Mesothelial cell of epicardium (in vitro differentiated cells): Measurements from ENCODE around the gene ARIH2. TPM values are rescaled to one million over a fixed set of nuclear protein-coding genes. Genes with fewer than 3 reads are reported as not detected.

Source experiments
- DNase-seq, 2 experiments: peaks; one replicate each; pipeline ENCODE4 v3.0.0; 2021; ENCODE audit warnings: low spot score in 2 of 2; ENCODE audit not compliant: unreplicated experiment in 2 of 2
- H3K27ac Mint-ChIP-seq: 2 replicates; pipeline ENCODE4 v1.8.0; 2021; ENCODE audit warnings: mixed read lengths
- H3K27me3 Mint-ChIP-seq: 2 replicates; pipeline ENCODE4 v1.8.0; 2021; ENCODE audit warnings: low read depth, mixed read lengths
- H3K36me3 Mint-ChIP-seq: 2 replicates; pipeline ENCODE4 v1.8.0; 2021; ENCODE audit warnings: mixed read lengths
- H3K4me1 Mint-ChIP-seq: 2 replicates; pipeline ENCODE4 v1.8.0; 2021; ENCODE audit warnings: mixed read lengths
- H3K4me3 Mint-ChIP-seq: 2 replicates; pipeline ENCODE4 v1.8.0; 2021; ENCODE audit warnings: mild to moderate bottlenecking, moderate library complexity, mixed read lengths
- H3K9me3 Mint-ChIP-seq: 2 replicates; pipeline ENCODE4 v1.8.0; 2021; ENCODE audit warnings: mixed read lengths
- CTCF ChIP-seq: fragments of 200-600 bp; sonication (generic); IDR thresholded peaks from one replicate; pipeline ENCODE4 v1.5.0; 2021; ENCODE audit warnings: antibody characterized with exemption; ENCODE audit not compliant: unreplicated experiment
- total RNA-seq: library from RNA; stranded (reverse); gene quantifications from 3 replicates; pipeline ENCODE4 v1.2.1, GENCODE V29; 2021

The ARIH2 gene
- total RNA-seq, 1 donor from 2014 or later, result 102 TPM

- no peak overlapping the region for H3K27ac Mint-ChIP-seq
- no peak overlapping the region for H3K4me3 Mint-ChIP-seq
- no peaks in the 10 kb centered on the region for H3K27me3 Mint-ChIP-seq
- no peak for TF ChIP-seq CTCF
- no peak for DNase-seq
- H3K4me1 Mint-ChIP-seq, result no peaks in the 10 kb centered on the region
- H3K36me3 Mint-ChIP-seq, result peaks cover 7% of the 10 kb centered on the region
- H3K9me3 Mint-ChIP-seq, result no peaks in the 10 kb centered on the region
Measured at GRCh38 chr3:48881652-48882114, 37.0 kb upstream of the ARIH2 start.

- Mint-ChIP-seq H3K36me3 (peaks cover 4% of the 10 kb centered on the region), H3K9me3 (no peaks in the 10 kb centered on the region), H3K27ac (no peak overlapping the region), H3K4me1 (no peaks in the 10 kb centered on the region), H3K27me3 (no peaks in the 10 kb centered on the region), H3K4me3 (no peak overlapping the region)
- DNase-seq, result no peak
- no peak for TF ChIP-seq CTCF
Measured at GRCh38 chr3:48885753-48886152, 32.9 kb upstream of the ARIH2 start.

- H3K27me3 Mint-ChIP-seq, result no peaks in the 10 kb centered on the region
- H3K36me3 Mint-ChIP-seq, result no peaks in the 10 kb centered on the region
- H3K9me3 Mint-ChIP-seq, result no peaks in the 10 kb centered on the region
- no peaks in the 10 kb centered on the region for H3K4me1 Mint-ChIP-seq
- DNase-seq, result no peak
- no peak for TF ChIP-seq CTCF
- H3K27ac Mint-ChIP-seq, result no peak overlapping the region
- H3K4me3 Mint-ChIP-seq, result no peak overlapping the region
Measured at GRCh38 chr3:48891606-48892005, 27.0 kb upstream of the ARIH2 start.

- no peak for DNase-seq
- no peak overlapping the region for H3K4me3 Mint-ChIP-seq
- H3K9me3 Mint-ChIP-seq, result no peaks in the 10 kb centered on the region
- no peak overlapping the region for H3K27ac Mint-ChIP-seq
- no peaks in the 10 kb centered on the region for H3K36me3 Mint-ChIP-seq
- no peak for TF ChIP-seq CTCF
- H3K27me3 Mint-ChIP-seq, result no peaks in the 10 kb centered on the region
- H3K4me1 Mint-ChIP-seq, result peaks cover 14% of the 10 kb centered on the region
Measured at GRCh38 chr3:48894516-48894915, 24.1 kb upstream of the ARIH2 start.

- no peak overlapping the region for H3K4me3 Mint-ChIP-seq
- no peaks in the 10 kb centered on the region for H3K9me3 Mint-ChIP-seq
- TF ChIP-seq CTCF, result no peak
- no peaks in the 10 kb centered on the region for H3K36me3 Mint-ChIP-seq
- H3K27ac Mint-ChIP-seq, result no peak overlapping the region
- peaks cover 14% of the 10 kb centered on the region for H3K4me1 Mint-ChIP-seq
- DNase-seq, result no peak
- H3K27me3 Mint-ChIP-seq, result no peaks in the 10 kb centered on the region
Measured at GRCh38 chr3:48896936-48897335, 21.7 kb upstream of the ARIH2 start.
